HEK293 (cell line): ENCODE data around the gene CA12.

Experiments
- CTCF ChIA-PET: fragments of 350-600 bp; formaldehyde crosslinking; extraction: SDS; loops from one replicate; lab custom pipeline; 2021; ENCODE audit warnings: antibody characterized with exemption; lab: Yijun Ruan, JAX
- POLR2A ChIA-PET: fragments of 300-600 bp; formaldehyde crosslinking; extraction: SDS; loops from one replicate; lab custom pipeline; 2020; ENCODE audit warnings: antibody characterized with exemption, inconsistent platforms; lab: Yijun Ruan, JAX
- H3K27ac ChIP-seq: fragments of 200-500 bp; sonication (Bioruptor generic); 2 replicates; pipeline ENCODE4 v1.5.1; 2014; ENCODE audit warnings: low read depth, low read length, control low read depth, inconsistent platforms; ENCODE audit errors: extremely low read depth
- H3K36me3 ChIP-seq, 2 experiments: fragments of 200-500 bp in 1 of 2; sonication (Bioruptor generic) in 1 of 2; 1 replicate in 1 of 2; 2 replicates in 1 of 2; pipeline ENCODE4 v1.5.1; 2014 to 2017; ENCODE audit warnings: inconsistent platforms in 2 of 2, low read length in 2 of 2; ENCODE audit not compliant: control insufficient read depth in 2 of 2, insufficient read depth in 1 of 2
- H3K4me1 ChIP-seq: fragments of 200-500 bp; sonication (Bioruptor generic); 2 replicates; pipeline ENCODE4 v1.5.1; 2014; ENCODE audit warnings: mild to moderate bottlenecking, low read length, inconsistent platforms; ENCODE audit not compliant: control insufficient read depth, insufficient read depth
- H3K4me3 ChIP-seq: 2 replicates; pipeline ENCODE4 v1.5.1; 2011; ENCODE audit warnings: low read depth, mild to moderate bottlenecking, control low read depth, low read length, moderate library complexity
- H3K9me3 ChIP-seq: fragments of 200-500 bp; sonication (Bioruptor generic); 2 replicates; pipeline ENCODE4 v1.5.1; 2014; ENCODE audit warnings: low read depth, low read length, inconsistent platforms; ENCODE audit not compliant: control insufficient read depth, insufficient read depth
- ATF2 ChIP-seq: fragments of 450-650 bp; formaldehyde crosslinking; IDR thresholded peaks from 2 replicates; pipeline ENCODE4 v1.5.1; 2016; ENCODE audit warnings: missing biosample characterization, missing genetic modification characterization, low read depth
- BCL11B ChIP-seq: fragments of 450-650 bp; formaldehyde crosslinking; IDR thresholded peaks from 2 replicates; pipeline ENCODE4 v1.5.1; 2016; ENCODE audit warnings: low read depth, missing biosample characterization, missing genetic modification characterization
- GLIS2 ChIP-seq: fragments of 450-650 bp; formaldehyde crosslinking; IDR thresholded peaks from 2 replicates; pipeline ENCODE4 v1.5.1; 2016; ENCODE audit warnings: missing biosample characterization, missing genetic modification characterization
- HIC1 ChIP-seq: fragments of 450-650 bp; formaldehyde crosslinking; IDR thresholded peaks from 2 replicates; pipeline ENCODE4 v1.5.1; 2016; ENCODE audit warnings: missing biosample characterization, missing genetic modification characterization
- MZF1 ChIP-seq: fragments of 450-650 bp; formaldehyde crosslinking; IDR thresholded peaks from 2 replicates; pipeline ENCODE4 v1.5.1; 2017; ENCODE audit warnings: missing biosample characterization, missing genetic modification characterization, borderline replicate concordance
- SP2 ChIP-seq: fragments of 450-650 bp; formaldehyde crosslinking; IDR thresholded peaks from 2 replicates; pipeline ENCODE4 v1.5.1; 2016; ENCODE audit warnings: missing biosample characterization, missing genetic modification characterization
- ZNF18 ChIP-seq: fragments of 450-650 bp; formaldehyde crosslinking; IDR thresholded peaks from 2 replicates; pipeline ENCODE4 v1.5.1; 2016; ENCODE audit warnings: missing biosample characterization, missing genetic modification characterization
- ZNF184 ChIP-seq: fragments of 450-650 bp; IDR thresholded peaks from 2 replicates; pipeline ENCODE4 v1.5.1; 2018; ENCODE audit warnings: missing biosample characterization, mild to moderate bottlenecking, missing genetic modification characterization
- ZNF341 ChIP-seq: fragments of 450-650 bp; formaldehyde crosslinking; IDR thresholded peaks from 2 replicates; pipeline ENCODE4; 2016; ENCODE audit warnings: low read depth, missing biosample characterization, missing genetic modification characterization
- ZNF354C ChIP-seq: fragments of 450-650 bp; formaldehyde crosslinking; IDR thresholded peaks from 2 replicates; pipeline ENCODE4 v1.5.1; 2016; ENCODE audit warnings: missing biosample characterization, missing genetic modification characterization, low read depth, borderline replicate concordance
- ZNF416 ChIP-seq: fragments of 450-650 bp; formaldehyde crosslinking; IDR thresholded peaks from 2 replicates; pipeline ENCODE4 v1.5.1; 2016; ENCODE audit warnings: missing biosample characterization, missing genetic modification characterization
- ZNF426 ChIP-seq: fragments of 450-650 bp; formaldehyde crosslinking; IDR thresholded peaks from 2 replicates; pipeline ENCODE4 v1.5.1; 2017; ENCODE audit warnings: missing biosample characterization, missing genetic modification characterization, mild to moderate bottlenecking, inconsistent platforms, moderate library complexity
- ZNF513 ChIP-seq: fragments of 450-650 bp; IDR thresholded peaks from 2 replicates; pipeline ENCODE4 v1.5.1; 2018; ENCODE audit warnings: missing biosample characterization, missing genetic modification characterization
- ZNF530 ChIP-seq: fragments of 450-650 bp; formaldehyde crosslinking; IDR thresholded peaks from 2 replicates; pipeline ENCODE4 v1.5.1; 2016; ENCODE audit warnings: low read depth, missing biosample characterization, missing genetic modification characterization
- ZNF626 ChIP-seq: fragments of 450-650 bp; sonication (Bioruptor Pico); formaldehyde crosslinking; IDR thresholded peaks from 2 replicates; pipeline ENCODE4 v1.5.1; 2018; ENCODE audit warnings: missing biosample characterization, missing genetic modification characterization, inconsistent platforms
- ZNF639 ChIP-seq: fragments of 450-650 bp; formaldehyde crosslinking; IDR thresholded peaks from 2 replicates; pipeline ENCODE4 v1.5.1; 2016; ENCODE audit warnings: missing biosample characterization, missing genetic modification characterization
- ZNF660 ChIP-seq: fragments of 450-650 bp; IDR thresholded peaks from 2 replicates; pipeline ENCODE4 v1.5.1; 2018; ENCODE audit warnings: missing biosample characterization, mild to moderate bottlenecking, missing genetic modification characterization
- ZNF768 ChIP-seq: fragments of 450-650 bp; formaldehyde crosslinking; IDR thresholded peaks from 2 replicates; pipeline ENCODE4 v1.5.1; 2018; ENCODE audit warnings: missing biosample characterization, mild to moderate bottlenecking, missing genetic modification characterization
- ZNF830 ChIP-seq: fragments of 450-650 bp; IDR thresholded peaks from 2 replicates; pipeline ENCODE4 v1.5.0; 2018; ENCODE audit warnings: missing biosample characterization, missing genetic modification characterization, low read depth, mild to moderate bottlenecking, moderate library complexity
- ZNF843 ChIP-seq: fragments of 450-650 bp; formaldehyde crosslinking; IDR thresholded peaks from 2 replicates; pipeline ENCODE4 v1.5.1; 2016; ENCODE audit warnings: missing biosample characterization, missing genetic modification characterization
- TF ChIP-seq, protein P1 (sequence below): fragments of 450-650 bp; formaldehyde crosslinking; IDR thresholded peaks from 2 replicates; pipeline ENCODE4 v1.5.1; 2017; ENCODE audit warnings: missing biosample characterization, missing genetic modification characterization

The CA12 gene

DNA sequence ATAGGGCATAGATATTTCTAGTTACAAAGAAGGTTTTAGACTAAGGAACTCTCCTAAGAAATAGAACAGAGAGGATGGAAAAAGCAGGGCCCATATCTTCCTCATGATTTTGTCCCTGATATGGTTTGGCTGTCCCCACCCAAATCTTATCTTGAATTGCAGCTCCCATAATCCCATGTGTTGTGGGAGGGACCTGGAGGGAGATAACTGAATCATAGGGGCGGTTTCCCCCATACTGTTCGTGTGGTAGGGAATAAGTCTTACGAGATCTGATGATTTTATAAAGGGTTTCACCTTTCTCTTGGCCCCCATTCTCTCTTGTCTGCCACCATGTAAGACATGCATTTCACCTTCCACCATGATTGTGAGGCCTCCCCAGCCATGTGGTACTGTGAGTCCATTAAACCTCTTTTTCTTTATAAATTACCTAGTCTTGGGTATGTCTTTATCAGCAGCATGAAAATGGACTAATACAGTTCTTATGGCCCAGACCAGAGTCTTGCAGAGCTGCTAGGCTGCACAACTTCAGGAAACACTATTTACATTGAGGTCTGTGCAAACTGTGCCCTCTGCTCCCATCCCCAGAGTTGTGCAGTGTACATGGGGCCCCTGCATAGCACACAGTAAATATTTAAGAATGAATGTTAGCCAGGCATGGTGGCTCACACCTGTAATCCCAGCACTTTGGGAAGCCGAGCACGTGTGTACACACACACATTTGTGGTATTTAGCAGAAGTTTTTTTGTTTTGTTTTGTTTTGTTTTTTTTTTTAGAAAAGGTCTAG lies 20.3 kb upstream of the CA12 start:
- Histone ChIP-seq H3K9me3 (no peaks in the 10 kb centered on the region), H3K27ac (no peak overlapping the region), H3K4me1 (no peaks in the 10 kb centered on the region; the same call in 1 of the 2 replicates), H3K36me3 (no peaks in the 10 kb centered on the region), H3K4me3 (no peak overlapping the region)
- POLR2A ChIA-PET = no interaction called here
- CTCF ChIA-PET = interaction anchor here (0.5 to 2.4 kb wide), 8 partner anchors 13 to 225 kb away, joined by 3 to 43 read pairs (median 3); no protein-coding TSS in a partner anchor
- TF ChIP-seq MZF1 (tag by site-specific recombination) (no peak), BCL11B (tag by site-specific recombination) (no peak), ZNF530 (tag by site-specific recombination) (no peak), ZNF830 (tag by site-specific recombination) (no peak), ZNF184 (no peak), ZNF843 (tag by site-specific recombination) (no peak), GLIS2 (tag by site-specific recombination) (no peak)
- TF ChIP-seq, protein P1, sequence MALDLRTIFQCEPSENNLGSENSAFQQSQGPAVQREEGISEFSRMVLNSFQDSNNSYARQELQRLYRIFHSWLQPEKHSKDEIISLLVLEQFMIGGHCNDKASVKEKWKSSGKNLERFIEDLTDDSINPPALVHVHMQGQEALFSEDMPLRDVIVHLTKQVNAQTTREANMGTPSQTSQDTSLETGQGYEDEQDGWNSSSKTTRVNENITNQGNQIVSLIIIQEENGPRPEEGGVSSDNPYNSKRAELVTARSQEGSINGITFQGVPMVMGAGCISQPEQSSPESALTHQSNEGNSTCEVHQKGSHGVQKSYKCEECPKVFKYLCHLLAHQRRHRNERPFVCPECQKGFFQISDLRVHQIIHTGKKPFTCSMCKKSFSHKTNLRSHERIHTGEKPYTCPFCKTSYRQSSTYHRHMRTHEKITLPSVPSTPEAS = no peak

- no peak overlapping the region for H3K27ac ChIP-seq
- H3K4me1 ChIP-seq = no peaks in the 10 kb centered on the region
- no peaks in the 10 kb centered on the region for H3K9me3 ChIP-seq
- ChIA-PET POLR2A (no interaction called here), CTCF (interaction anchor here (0.6 to 2.4 kb wide), 2 partner anchors 62 to 111 kb away, joined by 3 to 43 read pairs; no protein-coding TSS in a partner anchor)
- H3K4me3 ChIP-seq = no peak overlapping the region
- TF ChIP-seq ZNF341 (tag by site-specific recombination) (no peak), ZNF513 (tag by site-specific recombination) (no peak)
- no peaks in the 10 kb centered on the region for H3K36me3 ChIP-seq
These were observed 19.4 kb upstream of the CA12 start for GRCh38 chr15:63401078-63401477.

GRCh38 chr15:63398456-63398855 lies 16.8 kb upstream of the CA12 start:
- Histone ChIP-seq H3K27ac (no peak overlapping the region), H3K4me1 (no peaks in the 10 kb centered on the region), H3K36me3 (no peaks in the 10 kb centered on the region), H3K9me3 (no peaks in the 10 kb centered on the region), H3K4me3 (no peak overlapping the region)
- CTCF ChIA-PET = interaction anchor here (1.2 kb wide), 1 partner anchor 109 kb away, joined by 3 read pairs; no protein-coding TSS in a partner anchor
- POLR2A ChIA-PET = no interaction called here
- no peak for TF ChIP-seq ZNF639
- TF ChIP-seq ZNF660 (tag by site-specific recombination) = no peak
- TF ChIP-seq SP2 = no peak
- no peak for TF ChIP-seq ATF2 (tag by site-specific recombination)
- no peak for TF ChIP-seq HIC1
- TF ChIP-seq ZNF426 (tag by site-specific recombination) = no peak
- TF ChIP-seq ZNF768 (tag by site-specific recombination) = no peak
- no peak for TF ChIP-seq ZNF416
- TF ChIP-seq ZNF354C (tag by site-specific recombination) = no peak
- no peak for TF ChIP-seq ZNF18 (tag by site-specific recombination)
- no peak for TF ChIP-seq ZNF626 (tag by site-specific recombination)
